HG02678 (cell line): ENCODE results near the gene PDS5A.
"Not testable (repeated sequence)": the region's sequence is repeated elsewhere in the genome, so short reads cannot be mapped to it uniquely, and the experiment has no call there.

ENCODE experiments used
- ATAC-seq: cut with Tn5 transposase; IDR thresholded peaks from one replicate; pipeline ENCODE4 v1.9.1; 2021; ENCODE audit warnings: mild to moderate bottlenecking, moderate library complexity; ENCODE audit not compliant: unreplicated experiment

Gene PDS5A

DNA sequence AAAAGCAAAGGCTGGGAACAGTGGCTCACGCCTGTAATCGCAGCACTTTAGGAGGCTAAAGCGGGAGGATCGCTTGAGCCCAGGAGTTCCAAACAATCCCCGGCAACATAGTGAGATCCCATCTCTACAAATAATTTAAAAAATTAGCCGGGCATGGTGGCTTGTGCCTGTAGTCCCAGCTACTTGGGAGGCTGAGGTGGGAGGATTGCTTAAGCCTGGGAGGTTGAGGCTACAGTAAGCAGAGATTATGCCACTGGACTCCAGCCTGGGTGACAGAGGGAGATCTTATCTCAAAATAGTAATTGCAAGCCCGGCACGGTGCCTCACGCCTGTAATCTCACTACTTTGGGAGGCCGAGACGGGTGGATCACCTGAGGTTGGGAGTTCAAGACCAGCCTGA, 139.3 kb downstream of the PDS5A start:
- not testable (repeated sequence) for ATAC-seq

- no peak for ATAC-seq
Measured at GRCh38 chr4:39834269-39834668, 143.4 kb downstream of the PDS5A start.

GRCh38 chr4:39825741-39826231, 151.9 kb downstream of the PDS5A start:
- ATAC-seq: no peak

DNA sequence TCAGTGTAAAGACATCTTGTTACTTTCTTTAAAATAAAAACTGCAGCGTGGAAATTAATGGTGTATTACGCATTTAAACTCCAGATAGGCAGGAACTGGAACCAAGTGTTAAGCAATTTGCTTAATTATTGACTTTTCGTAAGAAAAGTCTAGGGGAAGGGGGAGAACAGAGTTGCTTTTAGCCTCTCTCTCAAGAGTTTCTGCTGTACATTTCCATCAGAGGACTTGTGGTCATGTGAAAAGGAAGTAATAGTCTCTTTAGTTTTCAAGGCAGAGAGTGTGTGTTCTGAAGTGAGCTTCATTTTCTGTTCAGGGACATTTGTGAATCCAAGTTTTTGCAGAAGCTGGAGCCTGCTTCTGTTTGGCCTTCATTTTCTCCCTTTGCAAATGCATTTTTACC, 152.6 kb downstream of the PDS5A start:
- ATAC-seq: peak; percentile 47

DNA sequence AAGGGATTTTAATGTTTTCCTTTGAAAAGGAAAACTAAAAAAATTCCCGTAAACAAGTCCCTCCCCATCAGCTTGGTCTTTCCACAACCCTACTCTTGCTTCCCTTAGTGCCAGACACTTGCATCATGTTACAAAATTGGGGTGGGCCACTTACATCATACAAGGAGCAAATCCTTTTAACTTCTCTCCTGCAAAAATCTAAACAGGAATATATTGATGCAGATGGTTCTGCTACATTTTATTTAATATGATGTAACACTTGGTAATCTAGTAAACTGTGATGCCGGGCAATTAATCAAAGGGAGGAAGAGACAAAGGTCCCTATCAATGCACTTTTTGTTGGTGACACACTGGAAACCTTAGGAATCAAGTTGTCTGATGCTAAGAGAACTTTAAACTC, 154.5 kb downstream of the PDS5A start:
- no peak for ATAC-seq

- ATAC-seq: no peak
Measured at GRCh38 chr4:39822662-39823061, 155.0 kb downstream of the PDS5A start.

DNA sequence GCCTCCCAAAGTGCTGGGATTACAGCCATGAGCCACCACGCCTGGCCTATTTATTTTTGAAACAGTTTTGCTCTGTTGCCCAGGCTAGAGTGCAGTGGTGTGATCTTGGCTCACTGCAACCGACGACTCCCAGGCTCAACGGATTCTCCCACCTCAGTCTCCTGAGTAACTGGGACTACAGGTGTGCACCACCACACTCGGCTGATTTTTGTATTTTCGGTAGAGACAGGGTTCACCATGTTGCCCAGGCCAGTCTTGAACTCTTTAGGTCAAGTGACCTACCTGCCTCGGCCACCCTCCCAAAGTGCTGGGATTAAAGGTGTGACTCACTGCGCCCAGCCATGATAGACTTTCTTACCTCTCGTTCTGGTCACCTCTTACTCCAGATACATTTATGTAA, 155.8 kb downstream of the PDS5A start:
- no peak for ATAC-seq

GRCh38 chr4:39820186-39820585, 157.5 kb downstream of the PDS5A start:
- no peak for ATAC-seq

GRCh38 chr4:39818646-39819045, 159.1 kb downstream of the PDS5A start:
- ATAC-seq: no peak

DNA sequence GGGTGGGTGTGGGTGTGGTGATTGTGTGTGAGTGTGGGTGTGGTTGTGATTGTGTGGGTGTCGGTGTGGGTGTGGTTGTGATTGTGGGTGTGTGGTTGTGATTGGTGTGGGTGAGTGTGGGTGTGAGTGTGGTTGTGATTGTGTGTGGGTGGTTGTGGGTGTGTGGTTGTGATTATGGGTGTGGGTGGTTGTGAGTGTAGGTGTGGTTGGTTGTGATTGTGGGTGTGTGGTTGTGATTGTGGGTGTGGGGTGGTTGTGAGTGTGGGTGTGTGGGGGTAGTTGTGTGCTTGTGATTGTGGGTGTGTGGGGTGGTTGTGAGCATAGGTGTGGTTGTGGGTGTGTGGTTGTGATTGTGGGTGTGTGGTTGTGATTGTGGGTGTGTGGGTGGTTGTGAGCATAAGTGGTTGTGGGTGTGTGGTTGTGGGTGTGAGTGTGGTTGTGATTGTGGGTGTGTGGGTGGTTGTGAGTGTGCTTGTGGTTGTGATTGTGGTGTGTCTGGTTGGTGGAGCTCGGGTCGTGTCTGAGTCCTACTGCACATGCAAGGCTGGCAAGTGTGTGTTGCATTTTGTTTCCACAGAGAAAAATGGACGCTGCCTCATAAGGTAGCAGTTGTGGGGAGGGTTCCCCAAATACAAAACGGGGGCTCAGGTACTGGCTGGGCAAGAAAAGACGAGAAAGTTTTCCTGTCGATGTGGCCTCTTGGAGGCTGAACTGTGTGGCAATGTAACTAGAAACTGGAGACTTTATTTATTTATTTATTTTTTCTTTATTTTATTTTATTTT, 163.1 kb downstream of the PDS5A start:
- ATAC-seq: no peak

GRCh38 chr4:39813761-39814160, 163.9 kb downstream of the PDS5A start:
- not testable (repeated sequence) for ATAC-seq

GRCh38 chr4:39813033-39813432, 164.7 kb downstream of the PDS5A start:
- ATAC-seq: not testable (repeated sequence)

DNA sequence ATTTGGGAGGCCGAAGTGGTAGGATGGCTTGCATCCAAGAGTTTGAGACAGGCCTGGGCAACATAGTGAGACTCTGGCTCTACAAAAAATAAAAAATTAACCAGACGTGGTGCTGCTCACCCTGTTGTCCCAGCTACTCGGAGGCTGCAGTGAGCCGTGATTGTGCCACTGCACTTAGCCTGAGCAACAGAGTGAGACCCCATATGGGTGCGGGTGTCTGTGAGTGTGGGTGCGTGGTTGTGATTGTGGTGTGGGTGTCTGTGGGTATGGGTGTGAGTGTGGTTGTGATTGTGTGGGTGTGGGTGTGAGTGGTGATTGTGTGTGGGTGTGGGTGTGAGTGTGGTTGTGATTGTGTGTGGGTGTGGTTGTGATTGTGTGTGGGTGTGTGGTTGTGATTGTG, 165.2 kb downstream of the PDS5A start:
- no peak for ATAC-seq

DNA sequence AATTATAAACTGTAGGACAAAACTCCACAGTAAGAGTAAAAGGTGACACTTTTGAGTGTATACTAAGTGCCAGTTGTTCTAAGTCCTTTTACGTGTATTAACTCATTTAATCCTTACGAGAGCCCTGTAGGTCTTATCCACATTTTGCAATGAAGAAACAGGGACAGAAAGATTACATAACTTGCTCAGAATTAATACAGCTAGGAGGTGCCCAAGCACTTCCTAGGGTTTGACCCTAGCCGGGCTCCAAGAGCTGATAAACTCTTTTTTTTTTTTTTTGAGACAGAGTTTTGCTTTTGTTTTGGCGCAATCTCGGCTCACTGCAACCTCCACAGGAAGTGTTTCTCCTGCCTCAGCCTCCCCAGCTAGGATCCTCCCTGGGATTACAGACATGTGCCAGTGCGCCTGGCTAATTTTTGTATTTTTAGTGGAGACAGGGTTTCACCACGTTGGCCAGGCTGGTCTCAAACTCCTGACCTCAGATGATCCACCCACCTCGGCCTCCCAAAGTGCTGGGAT, 169.4 kb downstream of the PDS5A start:
- no peak for ATAC-seq

- ATAC-seq: no peak
Measured at GRCh38 chr4:39802005-39802404, 175.7 kb downstream of the PDS5A start.

GRCh38 chr4:39792976-39793375, 184.7 kb downstream of the PDS5A start:
- ATAC-seq: not testable (repeated sequence)

DNA sequence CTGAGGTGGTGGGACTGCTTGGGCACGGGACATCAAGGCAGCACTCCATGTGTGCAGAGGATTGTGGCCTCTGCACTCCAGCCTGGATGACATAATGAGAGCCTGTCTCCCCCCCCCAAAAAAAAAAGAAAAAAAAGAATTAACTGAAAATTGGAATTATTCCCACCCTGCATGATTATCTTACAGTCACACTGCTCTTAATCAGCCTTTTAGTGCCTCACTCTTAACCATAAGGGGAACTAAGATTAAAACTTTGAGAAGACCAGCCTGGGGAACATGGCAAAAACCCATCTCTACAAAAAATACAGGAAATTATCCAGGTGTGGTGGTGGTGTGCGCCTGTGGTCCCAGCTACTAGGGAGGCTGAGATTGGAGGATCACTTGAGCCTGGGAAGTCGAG, 185.2 kb downstream of the PDS5A start:
- ATAC-seq: no peak

DNA sequence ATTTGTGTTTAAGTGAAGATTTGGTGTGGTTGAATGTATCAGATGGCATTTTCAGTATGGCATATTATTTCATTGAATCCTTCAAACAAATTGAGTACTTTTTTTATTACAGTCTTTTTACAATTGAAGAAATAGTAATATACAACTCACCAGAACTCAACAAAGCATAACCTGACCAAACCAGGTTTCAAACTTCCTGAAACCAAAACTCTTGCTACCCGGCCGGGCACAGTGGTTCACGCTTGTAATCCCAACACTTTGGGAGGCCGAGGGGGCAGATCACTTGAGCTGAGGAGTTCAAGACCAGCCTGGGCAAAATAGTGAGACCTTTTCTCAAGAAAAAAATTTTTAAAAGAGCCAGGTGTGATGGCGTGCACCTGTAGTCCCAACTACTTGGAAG, 185.6 kb downstream of the PDS5A start:
- ATAC-seq: no peak

DNA sequence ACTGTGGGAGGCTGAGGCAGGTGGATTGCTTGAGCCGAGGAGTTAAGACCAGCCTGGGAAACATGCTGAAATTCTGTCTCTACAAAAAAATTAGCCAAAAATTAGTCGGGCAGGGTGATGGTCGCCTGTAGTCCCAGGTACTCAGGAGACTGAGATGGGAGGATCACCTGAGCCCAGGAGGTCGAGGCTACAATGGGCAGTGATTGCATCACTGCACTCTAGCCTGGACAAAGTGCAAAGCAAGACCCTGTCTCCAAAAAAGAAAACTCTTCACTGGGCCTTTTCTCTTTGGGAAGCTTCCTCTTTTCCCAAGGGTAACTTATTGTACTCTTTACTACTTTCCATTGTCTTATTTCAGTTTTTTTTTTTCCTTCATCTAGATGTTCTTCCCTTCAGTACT, 190.9 kb downstream of the PDS5A start:
- ATAC-seq: no peak

GRCh38 chr4:39785083-39785482, 192.6 kb downstream of the PDS5A start:
- no peak for ATAC-seq

DNA sequence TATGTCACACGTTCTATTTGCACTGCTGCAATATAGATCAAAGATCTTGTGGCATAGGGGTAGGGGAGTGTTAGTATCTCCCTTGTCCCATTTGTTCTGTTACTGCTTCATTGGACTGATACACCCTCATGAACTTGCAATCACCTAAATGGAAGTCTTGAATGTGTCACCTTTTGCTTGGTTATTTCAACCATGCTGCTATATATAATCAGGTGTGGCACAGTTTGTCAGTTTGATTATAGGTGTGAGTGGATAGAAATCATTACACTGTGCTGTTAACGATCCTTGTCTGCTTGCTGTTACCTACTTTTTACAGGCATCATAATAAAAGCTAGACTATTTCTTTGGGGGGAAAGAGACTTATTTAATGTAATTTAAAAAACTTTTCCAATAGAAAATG, 195.7 kb downstream of the PDS5A start:
- ATAC-seq: not testable (repeated sequence)
